Measurements from ENCODE around the gene CCDC13.

Gene CCDC13

GRCh38 chr3:42739401-42740158, 33.5 kb downstream of the CCDC13 start:
- H3K27ac Mint-ChIP-seq = no peak overlapping the region

GRCh38 chr3:42736531-42736930, 36.5 kb downstream of the CCDC13 start:
- DNase-seq (ENCODE audit: low spot score in 2 of 2) (no peak), ATAC-seq (ENCODE audit: low read depth) (no peak)
- Mint-ChIP-seq H3K27me3 (peaks cover 2% of the 10 kb centered on the region), H3K36me3 (no peaks in the 10 kb centered on the region), H3K4me1 (peaks cover 6% of the 10 kb centered on the region), H3K27ac (no peak overlapping the region), H3K4me3 (no peak overlapping the region), H3K9me3 (no peaks in the 10 kb centered on the region)

More at GRCh38 chr3:42739401-42740158, 33.5 kb downstream of the CCDC13 start:
- H3K27me3 Mint-ChIP-seq = peaks cover 2% of the 10 kb centered on the region
- no peak overlapping the region for H3K4me3 Mint-ChIP-seq
- ATAC-seq (ENCODE audit: low read depth) = no peak
- H3K36me3 Mint-ChIP-seq = no peaks in the 10 kb centered on the region
- H3K4me1 Mint-ChIP-seq = peaks cover 6% of the 10 kb centered on the region
- H3K9me3 Mint-ChIP-seq = no peaks in the 10 kb centered on the region
- DNase-seq (ENCODE audit: low spot score in 2 of 2) = no peak

GRCh38 chr3:42736081-42736480, 37.0 kb downstream of the CCDC13 start:
- H3K36me3 Mint-ChIP-seq = no peaks in the 10 kb centered on the region
- no peak overlapping the region for H3K27ac Mint-ChIP-seq
- H3K4me1 Mint-ChIP-seq = peaks cover 6% of the 10 kb centered on the region
- H3K9me3 Mint-ChIP-seq = no peaks in the 10 kb centered on the region
- no peak for ATAC-seq (ENCODE audit: low read depth)
- DNase-seq (ENCODE audit: low spot score in 2 of 2) = no peak
- H3K27me3 Mint-ChIP-seq = peaks cover 2% of the 10 kb centered on the region
- H3K4me3 Mint-ChIP-seq = no peak overlapping the region

GRCh38 chr3:42735615-42736014, 37.4 kb downstream of the CCDC13 start:
- DNase-seq (ENCODE audit: low spot score in 2 of 2) = no peak
- peaks cover 2% of the 10 kb centered on the region for H3K27me3 Mint-ChIP-seq
- no peak overlapping the region for H3K27ac Mint-ChIP-seq

GRCh38 chr3:42735019-42735418, 38.0 kb downstream of the CCDC13 start:
- Mint-ChIP-seq H3K27ac (no peak overlapping the region), H3K4me1 (peaks cover 6% of the 10 kb centered on the region), H3K36me3 (no peaks in the 10 kb centered on the region), H3K27me3 (peaks cover 2% of the 10 kb centered on the region), H3K4me3 (no peak overlapping the region), H3K9me3 (no peaks in the 10 kb centered on the region)
- no peak for DNase-seq (ENCODE audit: low spot score in 2 of 2)
- ATAC-seq (ENCODE audit: low read depth) = no peak

More at GRCh38 chr3:42735615-42736014, 37.4 kb downstream of the CCDC13 start:
- H3K4me3 Mint-ChIP-seq = no peak overlapping the region
- H3K9me3 Mint-ChIP-seq = no peaks in the 10 kb centered on the region
- H3K36me3 Mint-ChIP-seq = no peaks in the 10 kb centered on the region
- peaks cover 6% of the 10 kb centered on the region for H3K4me1 Mint-ChIP-seq
- no peak for ATAC-seq (ENCODE audit: low read depth)

- Mint-ChIP-seq H3K4me3 (no peak overlapping the region), H3K36me3 (no peaks in the 10 kb centered on the region), H3K27ac (no peak overlapping the region), H3K4me1 (peaks cover 6% of the 10 kb centered on the region), H3K27me3 (peaks cover 2% of the 10 kb centered on the region), H3K9me3 (no peaks in the 10 kb centered on the region)
- ATAC-seq (ENCODE audit: low read depth) (no peak), DNase-seq (ENCODE audit: low spot score in 2 of 2) (no peak)
Measured at GRCh38 chr3:42734263-42734860, 38.7 kb downstream of the CCDC13 start.

- no peak overlapping the region for H3K4me3 Mint-ChIP-seq
- peaks cover 2% of the 10 kb centered on the region for H3K4me1 Mint-ChIP-seq
- ATAC-seq (ENCODE audit: low read depth) = no peak
- no peaks in the 10 kb centered on the region for H3K36me3 Mint-ChIP-seq
- peaks cover 2% of the 10 kb centered on the region for H3K27me3 Mint-ChIP-seq
- no peaks in the 10 kb centered on the region for H3K9me3 Mint-ChIP-seq
- no peak for DNase-seq (ENCODE audit: low spot score in 2 of 2)
- H3K27ac Mint-ChIP-seq = no peak overlapping the region
Measured at GRCh38 chr3:42733501-42734262, 39.4 kb downstream of the CCDC13 start.

GRCh38 chr3:42732829-42733459, 40.1 kb downstream of the CCDC13 start:
- Mint-ChIP-seq H3K4me3 (no peak overlapping the region), H3K27me3 (peaks cover 2% of the 10 kb centered on the region), H3K36me3 (no peaks in the 10 kb centered on the region), H3K9me3 (no peaks in the 10 kb centered on the region), H3K27ac (no peak overlapping the region), H3K4me1 (no peaks in the 10 kb centered on the region)
- ATAC-seq (ENCODE audit: low read depth) (no peak), DNase-seq (ENCODE audit: low spot score in 2 of 2) (no peak)

GRCh38 chr3:42732196-42732828, 40.7 kb downstream of the CCDC13 start:
- Mint-ChIP-seq H3K4me3 (no peak overlapping the region), H3K27ac (no peak overlapping the region), H3K4me1 (no peaks in the 10 kb centered on the region), H3K36me3 (no peaks in the 10 kb centered on the region), H3K9me3 (no peaks in the 10 kb centered on the region), H3K27me3 (peaks cover 2% of the 10 kb centered on the region)
- DNase-seq (ENCODE audit: low spot score in 2 of 2) (no peak), ATAC-seq (ENCODE audit: low read depth) (no peak)

GRCh38 chr3:42731476-42732195, 41.4 kb downstream of the CCDC13 start:
- DNase-seq (ENCODE audit: low spot score in 2 of 2) (no peak), ATAC-seq (ENCODE audit: low read depth) (no peak)
- Mint-ChIP-seq H3K36me3 (no peaks in the 10 kb centered on the region), H3K27ac (no peak overlapping the region), H3K4me3 (no peak overlapping the region), H3K27me3 (peaks cover 2% of the 10 kb centered on the region), H3K4me1 (no peaks in the 10 kb centered on the region), H3K9me3 (no peaks in the 10 kb centered on the region)

- H3K27ac Mint-ChIP-seq = no peak overlapping the region
- no peak overlapping the region for H3K4me3 Mint-ChIP-seq
- ATAC-seq (ENCODE audit: low read depth) = no peak
- H3K27me3 Mint-ChIP-seq = peaks cover 2% of the 10 kb centered on the region
- no peaks in the 10 kb centered on the region for H3K9me3 Mint-ChIP-seq
- no peaks in the 10 kb centered on the region for H3K36me3 Mint-ChIP-seq
- no peaks in the 10 kb centered on the region for H3K4me1 Mint-ChIP-seq
- no peak for DNase-seq (ENCODE audit: low spot score in 2 of 2)
Measured at GRCh38 chr3:42730706-42731420, 42.2 kb downstream of the CCDC13 start.

GRCh38 chr3:42730294-42730693, 42.8 kb downstream of the CCDC13 start:
- Mint-ChIP-seq H3K36me3 (no peaks in the 10 kb centered on the region), H3K4me3 (no peak overlapping the region), H3K4me1 (no peaks in the 10 kb centered on the region), H3K27me3 (peaks cover 4% of the 10 kb centered on the region), H3K27ac (no peak overlapping the region), H3K9me3 (no peaks in the 10 kb centered on the region)
- DNase-seq (ENCODE audit: low spot score in 2 of 2) (no peak), ATAC-seq (ENCODE audit: low read depth) (no peak)

Measured in memory B cell (primary cell).